K562 (cell line): ENCODE data around the gene FTSJ3. TPM values are rescaled to one million over a fixed set of nuclear protein-coding genes. Genes with fewer than 3 reads are reported as not detected.

ENCODE experiments used
- ATAC-seq: fragments of 200-7000 bp; cut with Tn5 transposase; 3 replicates; pipeline ENCODE4 v1.9.1; 2020; ENCODE audit warnings: moderate library complexity
- BruUV-seq: library from RNA; stranded (reverse); fragments of 400-500 nt; replicated peaks from 2 replicates; lab custom pipeline; 2021; lab: Mats Ljungman, UMichigan
- CTCF ChIA-PET: fragments of 300-600 bp; formaldehyde crosslinking; extraction: SDS; loops from one replicate; lab custom pipeline; 2021; ENCODE audit warnings: low intra/inter-chr PET ratio; lab: Yijun Ruan, JAX
- POLR2A ChIA-PET: fragments of 300-600, 350-650 bp; sonication (Branson Sonifier 250); formaldehyde crosslinking; extraction: SDS; loops from one replicate; lab custom pipeline; 2021; ENCODE audit warnings: antibody characterized with exemption, inconsistent platforms; lab: Yijun Ruan, JAX
- DNase-seq, 4 experiments: peaks; one replicate each; pipeline versions ENCODE4 v3.0.0 to v3.0.0-alpha.2; 2011 to 2018; ENCODE audit warnings: low spot score in 3 of 4, mixed read lengths in 3 of 4; ENCODE audit errors: extremely low read depth in 1 of 4
- FAIRE-seq: peaks from 2 replicates; lab custom pipeline; 2011; peaks lifted over from hg19 to GRCh38; lab: Jason Lieb, UNC
- H2AFZ ChIP-seq: 2 replicates; pipeline ENCODE4 v1.6.0; 2011; ENCODE audit warnings: low read depth, low read length, control low read depth, inconsistent platforms
- H3K27ac ChIP-seq: fragments of 200-600 bp; 3 replicates; pipeline ENCODE4 v1.8.0; 2011; ENCODE audit warnings: low read depth, mild to moderate bottlenecking, control low read depth, inconsistent platforms, low read length, moderate library complexity, mixed read lengths; ENCODE audit errors: extremely low read depth
- H3K27me3 ChIP-seq, 2 experiments: fragments of 300-600 bp in 1 of 2; 2 replicates in 1 of 2; 3 replicates in 1 of 2; pipeline versions ENCODE4 v1.6.0 to v1.8.0; 2011; ENCODE audit warnings: inconsistent platforms in 2 of 2, low read length in 2 of 2, mild to moderate bottlenecking in 1 of 2, mixed read lengths in 1 of 2, moderate library complexity in 1 of 2; ENCODE audit not compliant: control insufficient read depth in 2 of 2, insufficient read depth in 2 of 2
- H3K36me3 ChIP-seq: fragments of 300-600 bp; 3 replicates; pipeline ENCODE4 v1.8.0; 2011; ENCODE audit warnings: mild to moderate bottlenecking, low read length, inconsistent platforms; ENCODE audit not compliant: control insufficient read depth, insufficient read depth
- H3K4me1 ChIP-seq, 2 experiments: fragments of 200-600 bp in 1 of 2; replicated peaks in 1 of 2; 2 replicates in 1 of 2; 3 replicates in 1 of 2; pipeline versions ENCODE4 v1.5.1 to v1.8.0; 2011; ENCODE audit warnings: inconsistent platforms in 2 of 2, low read length in 2 of 2, mild to moderate bottlenecking in 1 of 2, mixed read lengths in 1 of 2, moderate library complexity in 1 of 2; ENCODE audit not compliant: control insufficient read depth in 2 of 2, insufficient read depth in 2 of 2
- H3K4me2 ChIP-seq: 2 replicates; pipeline ENCODE4 v1.6.1; 2011; ENCODE audit warnings: low read length, control low read depth, inconsistent platforms, mixed read lengths; ENCODE audit not compliant: insufficient read depth
- H3K4me3 ChIP-seq: fragments of 200-600 bp; sonication (generic), shearing (Covaris generic); 2 replicates; pipeline ENCODE4 v1.5.1; 2016; ENCODE audit warnings: control low read depth, inconsistent platforms
- H3K79me2 ChIP-seq: fragments of 200-600 bp; 3 replicates; pipeline ENCODE4 v1.8.0; 2011; ENCODE audit warnings: low read length, inconsistent platforms; ENCODE audit not compliant: control insufficient read depth, insufficient read depth
- H3K9ac ChIP-seq, 2 experiments: 2 replicates each; pipeline versions ENCODE4 v1.6.0 to v1.6.1; 2011; ENCODE audit warnings: low read depth in 2 of 2, low read length in 2 of 2, control low read depth in 1 of 2, inconsistent platforms in 1 of 2, mild to moderate bottlenecking in 1 of 2, mixed read lengths in 1 of 2; ENCODE audit not compliant: insufficient read depth in 1 of 2
- H3K9me1 ChIP-seq: one replicate; pipeline ENCODE4 v1.6.0; 2011; ENCODE audit warnings: inconsistent platforms, mild to moderate bottlenecking, low read length, moderate library complexity; ENCODE audit not compliant: control insufficient read depth, insufficient read depth
- H3K9me3 ChIP-seq: replicated peaks from 2 replicates; pipeline ENCODE4 v1.5.1; 2011; ENCODE audit warnings: low read depth, low read length, inconsistent platforms; ENCODE audit not compliant: control insufficient read depth, insufficient read depth
- H4K20me1 ChIP-seq: replicated peaks from 2 replicates; pipeline ENCODE4 v1.6.1; 2011; ENCODE audit warnings: low read length, inconsistent platforms, mixed read lengths; ENCODE audit not compliant: control insufficient read depth, insufficient read depth
- POLR2A ChIP-seq: fragments of 450-650 bp; conservative IDR thresholded peaks from 2 replicates; pipeline ENCODE4 v1.6.1; 2016
- RBFOX2 ChIP-seq: fragments of 200-400 bp; formaldehyde crosslinking; IDR thresholded peaks from 2 replicates; pipeline ENCODE4 v1.6.1; 2017; ENCODE audit warnings: low read depth, mild to moderate bottlenecking, low read length, moderate library complexity
- RBM15 ChIP-seq: fragments of 200-400 bp; formaldehyde crosslinking; IDR thresholded peaks from 2 replicates; pipeline ENCODE4 v1.6.1; 2018; ENCODE audit warnings: mild to moderate bottlenecking, low read length, moderate library complexity; ENCODE audit not compliant: insufficient read depth
- RFX7 ChIP-seq: fragments of 250-450 bp; sonication (Bioruptor Pico); IDR thresholded peaks from 2 replicates; pipeline ENCODE4 v1.5.1; 2021; ENCODE audit warnings: mild to moderate bottlenecking
- SAFB2 ChIP-seq: fragments of 200-400 bp; formaldehyde crosslinking; IDR thresholded peaks from 2 replicates; pipeline ENCODE4 v1.6.1; 2018; ENCODE audit warnings: borderline replicate concordance, low read length, low read depth, moderate library complexity; ENCODE audit not compliant: severe bottlenecking
- SMARCB1 ChIP-seq: IDR thresholded peaks from 2 replicates; pipeline ENCODE4 v1.6.1; 2011; ENCODE audit warnings: improper control_type of control experiment, low read depth; ENCODE audit not compliant: insufficient read length
- SUPT5H ChIP-seq: fragments of 450-650 bp; IDR thresholded peaks from 2 replicates; pipeline ENCODE4 v1.6.1; 2016
- TBL1XR1 ChIP-seq, 2 experiments: IDR thresholded peaks; 2 replicates each; pipeline ENCODE4 v1.6.1; 2012; ENCODE audit warnings: improper control_type of control experiment in 2 of 2, low read length in 2 of 2, mild to moderate bottlenecking in 1 of 2
- WGBS: fragments of 100-300 bp; shearing (Covaris generic); methylation state at CpG from one replicate; pipeline ENCODE4 v1.1.6; 2016; ENCODE audit warnings: low coverage, mixed read lengths; ENCODE audit not compliant: insufficient coverage; ENCODE audit errors: missing lambda C conversion rate; 5-methylcytosine and 5-hydroxymethylcytosine counted together
- in situ Hi-C: fragments of 300-500 bp; cut with MboI; formaldehyde crosslinking; loops from 4 replicates; pipeline ENCODE4 v1.15.0; 2018; ENCODE audit warnings: inconsistent platforms, mixed read lengths
- intact Hi-C: fragments of 100-400 bp; cut with micrococcal nuclease; formaldehyde crosslinking; loops from 2 replicates; pipeline ENCODE4 v1.14.2; 2022
- polyA plus RNA-seq, 8 experiments: library from polyadenylated mRNA; depleted of rRNA in 4 of 8; stranded (reverse) in 5 of 8; unstranded in 3 of 8; fragments of >200 nt; fragmentation: Nextera tagmentation in 2 of 8; fragmentation: Illumina TruSeq in 1 of 8; extraction: Ambion mirVana in 2 of 8; extraction: Trizol in 1 of 8; gene quantifications; 2 replicates each; pipeline versions ENCODE4 v1.2.1 to v1.2.3, GENCODE V29; 2011 to 2014; ENCODE audit warnings: inconsistent platforms in 1 of 8, missing spikeins in 1 of 8
- total RNA-seq, 7 experiments: library from RNA; depleted of rRNA in 6 of 7; stranded (reverse); fragments of >200 nt in 6 of 7; fragmentation: Illumina TruSeq in 2 of 7; extraction: Trizol in 2 of 7; gene quantifications; 2 replicates each; pipeline versions ENCODE4 v1.2.1 to v1.2.3, GENCODE V29; 2011 to 2021; ENCODE audit warnings: low replicate concordance in 1 of 7
- TF ChIP-seq, protein P1 (sequence below): sonication (generic); formaldehyde crosslinking; IDR thresholded peaks from 2 replicates; pipeline ENCODE4 v1.8.1; 2023; ENCODE audit warnings: missing genetic modification reagents, mild to moderate bottlenecking, borderline replicate concordance

Gene FTSJ3
- total and polyA plus RNA-seq, 9 of the 15 experiments (the other 6 are each of a cell fraction or from before 2014, with no cell fraction given), result 18.0 to 65.6 (median 52.4) TPM

- intact Hi-C loops (loop anchor here (10.0 kb wide), 1 partner anchor 138 kb away; no protein-coding TSS in a partner anchor), in situ Hi-C loops (loop anchor here (25.0 kb wide), 1 partner anchor 395 kb away; the partner anchor contains the start of gene CYB561)
- Histone ChIP-seq H3K27me3 (no peaks in the 10 kb centered on the region), H3K9me1 (no peaks in the 10 kb centered on the region), H3K4me2 (no peak overlapping the region), H3K4me3 (no peak overlapping the region), H3K79me2 (peaks cover 32% of the 10 kb centered on the region), H3K27ac (no peak overlapping the region; the same call in 2 of the 3 replicates), H3K9me3 (no peaks in the 10 kb centered on the region), H2AFZ (no peak overlapping the region), H3K4me1 (peaks cover 11 to 12% of the 10 kb centered on the region in 2 experiments; a peak in 4 of 5 replicates), H3K9ac (no peak overlapping the region)
- WGBS, result 92% methylated on average over 2 of the region's 2 CpGs
- POLR2A ChIA-PET, result interaction anchor here (0.7 to 1.3 kb wide), 6 partner anchors 9 to 62 kb away, joined by 3 to 8 read pairs (median 4); partner anchors contain the start of genes CCDC47 and SMARCD2
- ATAC-seq, result no peak
- TSS peak; percentile 37 for BruUV-seq
- peak; percentile 18; the same call in 1 of the 2 replicates for TF ChIP-seq SUPT5H
- TF ChIP-seq RFX7 (CRISPR knock-in tag), result no peak
- TF ChIP-seq RBFOX2, result peak; percentile 14; the same call in 1 of the 2 replicates
- TF ChIP-seq, all 486 proteins: peak for 2
- Histone ChIP-seq H3K36me3 (peaks cover 93% of the 10 kb centered on the region), H4K20me1 (no peaks in the 10 kb centered on the region)
- CTCF ChIA-PET, result no interaction called here
- DNase-seq (no peak), FAIRE-seq (no peak)
These were observed 5.0 kb upstream of the FTSJ3 start for GRCh38 chr17:63832455-63832854.

GRCh38 chr17:63832014-63832413, 4.6 kb upstream of the FTSJ3 start:
- 92% methylated on average over 5 of the region's 5 CpGs for WGBS
- POLR2A ChIA-PET, result interaction anchor here (0.7 to 4.6 kb wide), 6 partner anchors 8 to 62 kb away, joined by 3 to 66 read pairs (median 4); partner anchors contain the start of genes CCDC47 and SMARCD2
- H3K27ac ChIP-seq, result no peak overlapping the region
- no peak for FAIRE-seq
- no peaks in the 10 kb centered on the region for H4K20me1 ChIP-seq
- peaks cover 33% of the 10 kb centered on the region for H3K79me2 ChIP-seq
- H3K4me1 ChIP-seq, result peaks cover 9 to 11% of the 10 kb centered on the region in 2 experiments; a peak in 3 of 5 replicates
- H3K9me3 ChIP-seq, result no peaks in the 10 kb centered on the region
- H3K27me3 ChIP-seq, result no peaks in the 10 kb centered on the region
- H3K9ac ChIP-seq, result no peak overlapping the region; a peak in 1 of 4 replicates
- ATAC-seq, result no peak
- intact Hi-C loops, result loop anchor here (10.0 kb wide), 1 partner anchor 137 kb away; no protein-coding TSS in a partner anchor
- no peak for DNase-seq
- no peak for TF ChIP-seq TBL1XR1 (IDR thresholded peaks at IDR 0.05; ENCODE audit: low read length in 2 of 2)
- TF ChIP-seq SUPT5H, result peak; percentile 38; the same call in 1 of the 2 replicates
- TF ChIP-seq RBM15, result no peak
- TF ChIP-seq, protein P1, sequence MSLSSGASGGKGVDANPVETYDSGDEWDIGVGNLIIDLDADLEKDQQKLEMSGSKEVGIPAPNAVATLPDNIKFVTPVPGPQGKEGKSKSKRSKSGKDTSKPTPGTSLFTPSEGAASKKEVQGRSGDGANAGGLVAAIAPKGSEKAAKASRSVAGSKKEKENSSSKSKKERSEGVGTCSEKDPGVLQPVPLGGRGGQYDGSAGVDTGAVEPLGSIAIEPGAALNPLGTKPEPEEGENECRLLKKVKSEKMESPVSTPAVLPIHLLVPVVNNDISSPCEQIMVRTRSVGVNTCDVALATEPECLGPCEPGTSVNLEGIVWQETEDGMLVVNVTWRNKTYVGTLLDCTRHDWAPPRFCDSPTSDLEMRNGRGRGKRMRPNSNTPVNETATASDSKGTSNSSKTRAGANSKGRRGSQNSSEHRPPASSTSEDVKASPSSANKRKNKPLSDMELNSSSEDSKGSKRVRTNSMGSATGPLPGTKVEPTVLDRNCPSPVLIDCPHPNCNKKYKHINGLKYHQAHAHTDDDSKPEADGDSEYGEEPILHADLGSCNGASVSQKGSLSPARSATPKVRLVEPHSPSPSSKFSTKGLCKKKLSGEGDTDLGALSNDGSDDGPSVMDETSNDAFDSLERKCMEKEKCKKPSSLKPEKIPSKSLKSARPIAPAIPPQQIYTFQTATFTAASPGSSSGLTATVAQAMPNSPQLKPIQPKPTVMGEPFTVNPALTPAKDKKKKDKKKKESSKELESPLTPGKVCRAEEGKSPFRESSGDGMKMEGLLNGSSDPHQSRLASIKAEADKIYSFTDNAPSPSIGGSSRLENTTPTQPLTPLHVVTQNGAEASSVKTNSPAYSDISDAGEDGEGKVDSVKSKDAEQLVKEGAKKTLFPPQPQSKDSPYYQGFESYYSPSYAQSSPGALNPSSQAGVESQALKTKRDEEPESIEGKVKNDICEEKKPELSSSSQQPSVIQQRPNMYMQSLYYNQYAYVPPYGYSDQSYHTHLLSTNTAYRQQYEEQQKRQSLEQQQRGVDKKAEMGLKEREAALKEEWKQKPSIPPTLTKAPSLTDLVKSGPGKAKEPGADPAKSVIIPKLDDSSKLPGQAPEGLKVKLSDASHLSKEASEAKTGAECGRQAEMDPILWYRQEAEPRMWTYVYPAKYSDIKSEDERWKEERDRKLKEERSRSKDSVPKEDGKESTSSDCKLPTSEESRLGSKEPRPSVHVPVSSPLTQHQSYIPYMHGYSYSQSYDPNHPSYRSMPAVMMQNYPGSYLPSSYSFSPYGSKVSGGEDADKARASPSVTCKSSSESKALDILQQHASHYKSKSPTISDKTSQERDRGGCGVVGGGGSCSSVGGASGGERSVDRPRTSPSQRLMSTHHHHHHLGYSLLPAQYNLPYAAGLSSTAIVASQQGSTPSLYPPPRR (CRISPR knock-in tag), result no peak
- 0 out of 2 replicates have a peak, but pooled peaks have one; percentile 21 for TF ChIP-seq RBFOX2
- TF ChIP-seq POLR2A, result 0 out of 2 replicates have a peak, but pooled peaks have one; percentile 17
- no peak for TF ChIP-seq SAFB2
- no peak for TF ChIP-seq SMARCB1
- TF ChIP-seq, all 486 proteins: peak for 3
- BruUV-seq, result no TSS peak
- in situ Hi-C loops, result loop anchor here (25.0 kb wide), 1 partner anchor 395 kb away; the partner anchor contains the start of gene CYB561
- no peak overlapping the region for H3K4me2 ChIP-seq
- H3K4me3 ChIP-seq, result no peak overlapping the region
- CTCF ChIA-PET, result no interaction called here
- no peaks in the 10 kb centered on the region for H3K9me1 ChIP-seq
- no peak overlapping the region for H2AFZ ChIP-seq
- H3K36me3 ChIP-seq, result peaks cover 89% of the 10 kb centered on the region
